HG02759 (cell line): ENCODE data around the gene S1PR4.
A peak's percentile ranks its signal among the peaks of the same experiment; 100 is the strongest.
"Not testable (repeated sequence)": the region's sequence is repeated elsewhere in the genome, so short reads cannot be mapped to it uniquely, and the experiment has no call there.

Experiments used
- ATAC-seq: cut with Tn5 transposase; IDR thresholded peaks from one replicate; pipeline ENCODE4 v1.9.1; 2021; ENCODE audit warnings: mild to moderate bottlenecking, moderate library complexity; ENCODE audit not compliant: unreplicated experiment

The S1PR4 gene

GRCh38 chr19:3176715-3177501 is 1.7 kb upstream of the S1PR4 start:
- no peak for ATAC-seq

GRCh38 chr19:3178973-3179738 is 587 bp downstream of the S1PR4 start:
- ATAC-seq: peak; percentile 13

GRCh38 chr19:3179739-3180293 is 1.2 kb downstream of the S1PR4 start:
- no peak for ATAC-seq

- ATAC-seq: no peak
These were observed 5.4 kb downstream of the S1PR4 start for GRCh38 chr19:3183721-3184641.

GRCh38 chr19:3184847-3185460 is 6.4 kb downstream of the S1PR4 start:
- ATAC-seq: no peak

GRCh38 chr19:3185461-3186159 is 7.0 kb downstream of the S1PR4 start, which contains the start of gene NCLN:
Gene NCLN, plus strand, starts transcription at chr19:3185930. Its CDS starts 101 bp downstream, at chr19:3186031.
- peak; percentile 83 for ATAC-seq

- no peak for ATAC-seq
These were observed 7.7 kb downstream of the S1PR4 start for GRCh38 chr19:3186160-3186688.

GRCh38 chr19:3186891-3187661 is 8.5 kb downstream of the S1PR4 start:
- ATAC-seq: no peak

- no peak for ATAC-seq
These were observed 9.3 kb downstream of the S1PR4 start for GRCh38 chr19:3187662-3188511.

GRCh38 chr19:3188627-3189596 is 10.3 kb downstream of the S1PR4 start:
- no peak for ATAC-seq

GRCh38 chr19:3189702-3190469 is 11.3 kb downstream of the S1PR4 start:
- no peak for ATAC-seq

- no peak for ATAC-seq
These were observed 11.9 kb downstream of the S1PR4 start for GRCh38 chr19:3190470-3190770.

- no peak for ATAC-seq
These were observed 12.6 kb downstream of the S1PR4 start for GRCh38 chr19:3190921-3191805.

GRCh38 chr19:3191806-3192104 is 13.2 kb downstream of the S1PR4 start:
- not testable (repeated sequence) for ATAC-seq

GRCh38 chr19:3192228-3192635 is 13.7 kb downstream of the S1PR4 start:
- ATAC-seq: no peak
